ENCODE results near the gene TWF1.
A peak's percentile ranks its signal among the peaks of the same experiment; 100 is the strongest.

TWF1 gene

GRCh38 chr12:43807386-43807785 is 1.3 kb upstream of the TWF1 start:
- Histone ChIP-seq H3K4me1 (ENCODE audit: control insufficient read depth in 1 of 2, insufficient read depth in 2 of 2, low read length in 2 of 2) (peaks cover 11 to 22% of the 10 kb centered on the region in 2 donors), H3K9ac (ENCODE audit: low read depth in 1 of 2, low read length in 2 of 2) (no peak overlapping the region), H3K27me3 (ENCODE audit: control insufficient read depth in 1 of 2, insufficient read depth in 2 of 2, low read length in 2 of 2) (no peaks in the 10 kb centered on the region), H3K4me3 (ENCODE audit: low read depth in 1 of 2, low read length in 2 of 2) (no peak overlapping the region), H3K9me3 (ENCODE audit: control insufficient read depth in 1 of 2, low read length in 2 of 2) (no peaks in the 10 kb centered on the region), H3K36me3 (ENCODE audit: control insufficient read depth in 1 of 2, insufficient read depth in 2 of 2, low read length in 2 of 2) (peaks cover 5% of the 10 kb centered on the region in 2 donors), H3K27ac (ENCODE audit: low read depth, low read length) (no peak overlapping the region)

DNA sequence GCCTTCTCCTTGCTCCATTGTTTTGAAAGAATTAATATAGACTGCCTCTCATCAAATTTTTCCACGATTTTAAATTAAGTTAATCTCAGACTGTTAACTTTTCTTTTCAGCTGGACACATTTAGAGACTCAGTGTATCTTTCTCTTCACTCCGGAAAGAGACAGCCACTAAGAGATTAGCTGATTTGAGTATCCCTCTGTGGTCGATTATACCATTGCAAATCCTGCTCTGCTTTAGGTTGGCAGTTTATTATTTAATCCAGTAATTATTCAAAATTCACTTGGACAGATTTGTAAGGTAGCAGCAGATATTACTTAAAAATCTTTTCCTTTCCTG is 588 bp upstream of the TWF1 start:
- peak overlapping the region; percentile 95 for H3K27ac ChIP-seq (ENCODE audit: low read depth, low read length)
- H3K9ac ChIP-seq (ENCODE audit: low read depth in 1 of 2, low read length in 2 of 2) = peak overlapping the region; percentile 87 to 97
- no peaks in the 10 kb centered on the region for H3K27me3 ChIP-seq (ENCODE audit: control insufficient read depth in 1 of 2, insufficient read depth in 2 of 2, low read length in 2 of 2)

DNA sequence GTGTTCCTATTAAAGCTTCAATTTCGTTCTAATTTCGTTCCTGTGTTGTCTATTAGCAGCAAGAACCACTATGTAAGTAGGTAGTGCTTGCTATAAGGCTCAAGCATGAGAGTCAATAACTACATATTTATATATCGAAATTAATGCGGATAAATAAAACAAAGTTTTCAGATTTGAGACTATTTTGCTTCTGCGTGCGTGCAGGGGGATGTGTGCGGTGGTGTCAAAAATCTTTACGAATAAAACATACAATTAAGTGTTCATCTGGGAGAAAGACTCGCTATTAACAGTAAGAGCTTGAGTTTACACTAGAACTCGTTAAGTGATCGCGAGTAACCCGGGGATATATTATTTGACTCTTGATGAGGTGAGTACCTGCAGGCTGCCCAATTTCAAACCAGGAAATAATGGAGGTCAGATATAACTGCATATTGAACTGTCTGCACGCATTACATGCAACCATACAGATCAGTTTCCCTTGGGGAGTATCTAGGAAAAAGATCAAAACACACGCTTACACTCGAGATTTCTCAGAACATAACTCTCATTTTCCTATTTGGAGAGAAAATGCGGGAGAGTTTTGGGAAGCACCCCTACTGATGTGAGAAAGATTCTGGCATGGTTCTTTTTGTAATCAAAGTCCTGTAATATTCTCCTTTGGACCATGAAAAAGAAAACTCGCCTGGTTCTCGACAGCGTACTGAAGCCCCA is 813 bp downstream of the TWF1 start:
- Histone ChIP-seq H3K27ac (ENCODE audit: low read depth, low read length) (peak overlapping the region; percentile 95), H3K9me3 (ENCODE audit: control insufficient read depth in 1 of 2, low read length in 2 of 2) (no peaks in the 10 kb centered on the region), H3K4me1 (ENCODE audit: control insufficient read depth in 1 of 2, insufficient read depth in 2 of 2, low read length in 2 of 2) (peaks cover 11 to 22% of the 10 kb centered on the region in 2 donors), H3K4me3 (ENCODE audit: low read depth in 1 of 2, low read length in 2 of 2) (peak overlapping the region; percentile 98), H3K9ac (ENCODE audit: low read depth in 1 of 2, low read length in 2 of 2) (peak overlapping the region; percentile 92 to 97), H3K36me3 (ENCODE audit: control insufficient read depth in 1 of 2, insufficient read depth in 2 of 2, low read length in 2 of 2) (peaks cover 5 to 20% of the 10 kb centered on the region in 2 donors), H3K27me3 (ENCODE audit: control insufficient read depth in 1 of 2, insufficient read depth in 2 of 2, low read length in 2 of 2) (no peaks in the 10 kb centered on the region)

More for the DNA sequence above, 588 bp upstream of the TWF1 start:
- Histone ChIP-seq H3K9me3 (ENCODE audit: control insufficient read depth in 1 of 2, low read length in 2 of 2) (no peaks in the 10 kb centered on the region), H3K4me3 (ENCODE audit: low read depth in 1 of 2, low read length in 2 of 2) (peak overlapping the region; percentile 98), H3K36me3 (ENCODE audit: control insufficient read depth in 1 of 2, insufficient read depth in 2 of 2, low read length in 2 of 2) (peaks cover 5 to 9% of the 10 kb centered on the region in 2 donors), H3K4me1 (ENCODE audit: control insufficient read depth in 1 of 2, insufficient read depth in 2 of 2, low read length in 2 of 2) (peaks cover 11 to 22% of the 10 kb centered on the region in 2 donors)

GRCh38 chr12:43797561-43798217 is 8.4 kb downstream of the TWF1 start:
- H3K36me3 ChIP-seq (ENCODE audit: control insufficient read depth in 1 of 2, insufficient read depth in 2 of 2, low read length in 2 of 2) = peaks cover 20 to 63% of the 10 kb centered on the region in 2 donors

DNA sequence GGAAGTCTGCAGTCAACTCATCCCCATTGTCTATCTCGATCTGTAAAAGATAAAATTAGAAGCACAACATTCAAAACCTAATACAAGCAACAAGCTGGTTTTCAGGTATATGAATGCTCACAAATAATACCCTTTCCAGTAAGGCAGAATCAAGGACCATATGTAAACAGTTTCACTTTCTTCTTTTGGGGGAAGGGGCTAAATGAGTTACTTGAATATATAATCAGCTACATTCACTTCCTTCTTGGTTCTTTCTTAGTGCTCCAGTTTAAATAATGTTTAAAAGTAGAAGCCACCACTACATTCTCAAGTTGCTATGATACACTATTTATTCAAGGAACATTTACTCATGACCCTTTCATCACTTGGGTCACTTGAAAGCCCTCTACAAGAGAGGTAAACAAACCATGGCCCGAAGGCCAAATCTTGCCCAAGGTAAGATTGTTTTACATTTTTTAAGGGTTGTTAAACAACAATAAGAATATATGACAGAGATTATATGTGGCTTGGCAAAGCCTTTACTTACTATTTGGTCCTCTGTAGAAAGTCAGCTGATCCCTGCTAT is 10.3 kb downstream of the TWF1 start:
- peaks cover 20 to 53% of the 10 kb centered on the region in 2 donors for H3K36me3 ChIP-seq (ENCODE audit: control insufficient read depth in 1 of 2, insufficient read depth in 2 of 2, low read length in 2 of 2)
- no peaks in the 10 kb centered on the region for H3K27me3 ChIP-seq (ENCODE audit: control insufficient read depth in 1 of 2, insufficient read depth in 2 of 2, low read length in 2 of 2)

More at GRCh38 chr12:43797561-43798217, 8.4 kb downstream of the TWF1 start:
- no peaks in the 10 kb centered on the region for H3K9me3 ChIP-seq (ENCODE audit: control insufficient read depth in 1 of 2, low read length in 2 of 2)
- H3K9ac ChIP-seq (ENCODE audit: low read depth in 1 of 2, low read length in 2 of 2) = no peak overlapping the region
- no peak overlapping the region for H3K4me3 ChIP-seq (ENCODE audit: low read depth in 1 of 2, low read length in 2 of 2)
- no peaks in the 10 kb centered on the region for H3K27me3 ChIP-seq (ENCODE audit: control insufficient read depth in 1 of 2, insufficient read depth in 2 of 2, low read length in 2 of 2)
- H3K27ac ChIP-seq (ENCODE audit: low read depth, low read length) = no peak overlapping the region
- peaks cover 0 to under 1% of the 10 kb centered on the region in 2 donors for H3K4me1 ChIP-seq (ENCODE audit: control insufficient read depth in 1 of 2, insufficient read depth in 2 of 2, low read length in 2 of 2)

DNA sequence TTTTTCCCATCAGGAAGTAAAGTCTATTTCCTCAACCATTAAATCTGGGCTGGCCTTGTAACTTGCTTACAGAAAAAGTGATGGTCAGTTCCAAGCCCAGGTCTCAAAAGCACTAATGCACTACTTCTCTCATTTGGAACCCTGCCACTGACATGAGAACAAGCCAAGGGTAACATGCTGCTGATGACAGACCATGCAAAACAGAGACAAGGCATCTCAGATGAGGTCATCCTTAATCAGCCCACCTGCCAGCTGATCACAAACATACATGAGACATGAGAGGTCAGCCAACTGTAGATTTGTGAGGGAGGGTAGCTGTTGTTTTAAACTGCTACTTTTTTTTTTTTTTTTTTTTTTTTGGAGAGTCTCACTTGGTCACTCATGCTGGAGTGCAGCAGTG is 16.2 kb downstream of the TWF1 start:
- no peak overlapping the region for H3K4me3 ChIP-seq (ENCODE audit: low read depth in 1 of 2, low read length in 2 of 2)
- H3K27ac ChIP-seq (ENCODE audit: low read depth, low read length) = no peak overlapping the region
- no peak overlapping the region for H3K9ac ChIP-seq (ENCODE audit: low read depth in 1 of 2, low read length in 2 of 2)
- H3K9me3 ChIP-seq (ENCODE audit: control insufficient read depth in 1 of 2, low read length in 2 of 2) = no peaks in the 10 kb centered on the region
- no peaks in the 10 kb centered on the region for H3K27me3 ChIP-seq (ENCODE audit: control insufficient read depth in 1 of 2, insufficient read depth in 2 of 2, low read length in 2 of 2)
- H3K4me1 ChIP-seq (ENCODE audit: control insufficient read depth in 1 of 2, insufficient read depth in 2 of 2, low read length in 2 of 2) = no peaks in the 10 kb centered on the region
- peaks cover 10 to 30% of the 10 kb centered on the region in 2 donors for H3K36me3 ChIP-seq (ENCODE audit: control insufficient read depth in 1 of 2, insufficient read depth in 2 of 2, low read length in 2 of 2)

More for the DNA sequence above, 10.3 kb downstream of the TWF1 start:
- Histone ChIP-seq H3K9me3 (ENCODE audit: control insufficient read depth in 1 of 2, low read length in 2 of 2) (no peaks in the 10 kb centered on the region), H3K27ac (ENCODE audit: low read depth, low read length) (no peak overlapping the region), H3K9ac (ENCODE audit: low read depth in 1 of 2, low read length in 2 of 2) (no peak overlapping the region), H3K4me3 (ENCODE audit: low read depth in 1 of 2, low read length in 2 of 2) (no peak overlapping the region), H3K4me1 (ENCODE audit: control insufficient read depth in 1 of 2, insufficient read depth in 2 of 2, low read length in 2 of 2) (no peaks in the 10 kb centered on the region)

- no peak overlapping the region for H3K27ac ChIP-seq (ENCODE audit: low read depth, low read length)
- H3K9ac ChIP-seq (ENCODE audit: low read depth in 1 of 2, low read length in 2 of 2) = no peak overlapping the region
- H3K36me3 ChIP-seq (ENCODE audit: control insufficient read depth in 1 of 2, insufficient read depth in 2 of 2, low read length in 2 of 2) = peaks cover 16 to 47% of the 10 kb centered on the region in 2 donors
- H3K4me1 ChIP-seq (ENCODE audit: control insufficient read depth in 1 of 2, insufficient read depth in 2 of 2, low read length in 2 of 2) = no peaks in the 10 kb centered on the region
- no peaks in the 10 kb centered on the region for H3K27me3 ChIP-seq (ENCODE audit: control insufficient read depth in 1 of 2, insufficient read depth in 2 of 2, low read length in 2 of 2)
- no peaks in the 10 kb centered on the region for H3K9me3 ChIP-seq (ENCODE audit: control insufficient read depth in 1 of 2, low read length in 2 of 2)
- no peak overlapping the region for H3K4me3 ChIP-seq (ENCODE audit: low read depth in 1 of 2, low read length in 2 of 2)
Observed at GRCh38 chr12:43786899-43787693, 19.0 kb downstream of the TWF1 start.

- Histone ChIP-seq H3K36me3 (ENCODE audit: control insufficient read depth in 1 of 2, insufficient read depth in 2 of 2, low read length in 2 of 2) (peaks cover 20 to 72% of the 10 kb centered on the region in 2 donors), H3K27me3 (ENCODE audit: control insufficient read depth in 1 of 2, insufficient read depth in 2 of 2, low read length in 2 of 2) (no peaks in the 10 kb centered on the region), H3K27ac (ENCODE audit: low read depth, low read length) (no peak overlapping the region), H3K4me3 (ENCODE audit: low read depth in 1 of 2, low read length in 2 of 2) (no peak overlapping the region), H3K9me3 (ENCODE audit: control insufficient read depth in 1 of 2, low read length in 2 of 2) (no peaks in the 10 kb centered on the region), H3K4me1 (ENCODE audit: control insufficient read depth in 1 of 2, insufficient read depth in 2 of 2, low read length in 2 of 2) (no peaks in the 10 kb centered on the region), H3K9ac (ENCODE audit: low read depth in 1 of 2, low read length in 2 of 2) (no peak overlapping the region)
Observed at GRCh38 chr12:43776498-43776897, 29.6 kb downstream of the TWF1 start.

DNA sequence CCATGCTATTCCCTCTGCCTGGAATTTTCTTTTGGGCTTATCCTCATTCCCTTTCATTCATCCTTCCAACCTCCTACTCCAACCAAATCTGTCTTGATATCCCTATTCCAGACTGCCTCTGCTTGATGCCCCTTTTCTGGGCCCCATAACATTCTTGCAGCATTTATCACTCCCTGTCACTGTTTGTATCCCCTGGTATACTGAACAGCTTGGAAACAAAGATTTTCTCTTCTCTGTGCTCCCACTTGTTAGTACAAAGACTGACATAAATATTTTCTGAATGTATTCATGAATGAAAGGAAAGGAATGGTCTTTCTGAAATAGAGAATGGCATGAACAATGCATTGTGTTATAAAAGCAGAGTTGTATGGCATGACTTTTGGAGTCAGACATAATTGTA is 39.8 kb downstream of the TWF1 start:
- peaks cover 17 to 19% of the 10 kb centered on the region in 2 donors for H3K36me3 ChIP-seq (ENCODE audit: control insufficient read depth in 1 of 2, insufficient read depth in 2 of 2, low read length in 2 of 2)
- H3K4me3 ChIP-seq (ENCODE audit: low read depth in 1 of 2, low read length in 2 of 2) = no peak overlapping the region
- H3K9me3 ChIP-seq (ENCODE audit: control insufficient read depth in 1 of 2, low read length in 2 of 2) = no peaks in the 10 kb centered on the region
- H3K9ac ChIP-seq (ENCODE audit: low read depth in 1 of 2, low read length in 2 of 2) = no peak overlapping the region
- no peak overlapping the region for H3K27ac ChIP-seq (ENCODE audit: low read depth, low read length)
- no peaks in the 10 kb centered on the region for H3K27me3 ChIP-seq (ENCODE audit: control insufficient read depth in 1 of 2, insufficient read depth in 2 of 2, low read length in 2 of 2)
- peaks cover 10 to 12% of the 10 kb centered on the region in 2 donors for H3K4me1 ChIP-seq (ENCODE audit: control insufficient read depth in 1 of 2, insufficient read depth in 2 of 2, low read length in 2 of 2)

All from duodenal mucosa (tissue), 2 donors.